ENCODE results near the gene KAZN.

- TF ChIP-seq MAX (IDR thresholded peaks at IDR 0.05) (no peak), EP300 (IDR thresholded peaks at IDR 0.05; ENCODE audit: borderline replicate concordance) (no peak), CEBPB (IDR thresholded peaks at IDR 0.05) (no peak), TAF1 (IDR thresholded peaks at IDR 0.05; ENCODE audit: low read depth) (no peak), EGR1 (IDR thresholded peaks at IDR 0.05) (no peak), TEAD4 (IDR thresholded peaks at IDR 0.05) (no peak), USF1 (IDR thresholded peaks at IDR 0.05) (no peak), REST (IDR thresholded peaks at IDR 0.05; ENCODE audit: low read depth) (no peak), FOXM1 (IDR thresholded peaks at IDR 0.05; ENCODE audit: borderline replicate concordance, low read depth) (no peak), YY1 (IDR thresholded peaks at IDR 0.05; ENCODE audit: low read depth) (no peak), ZBTB7A (IDR thresholded peaks at IDR 0.05; ENCODE audit: low read depth) (no peak), NFIC (IDR thresholded peaks at IDR 0.05) (no peak)
These were observed 556.7 kb downstream of the KAZN start for GRCh38 chr1:15155191-15155590.
